Ishikawa (cell line): ENCODE results near the gene DACT3.

ENCODE experiments used
- CEBPB ChIP-seq: IDR thresholded peaks from 2 replicates; pipeline ENCODE4 v1.6.1; 2012
- EP300 ChIP-seq: IDR thresholded peaks from 2 replicates; pipeline ENCODE4 v1.6.1; 2012; ENCODE audit warnings: borderline replicate concordance
- FOXM1 ChIP-seq: IDR thresholded peaks from 2 replicates; pipeline ENCODE4 v1.6.1; 2012; ENCODE audit warnings: low read depth, borderline replicate concordance
- MAX ChIP-seq: IDR thresholded peaks from 2 replicates; pipeline ENCODE4 v1.6.1; 2012
- NFIC ChIP-seq: IDR thresholded peaks from 2 replicates; pipeline ENCODE4 v1.6.1; 2012
- RAD21 ChIP-seq: IDR thresholded peaks from 2 replicates; pipeline ENCODE4 v1.6.1; 2012; ENCODE audit warnings: low read depth
- REST ChIP-seq: IDR thresholded peaks from 2 replicates; pipeline ENCODE4 v1.6.1; 2012; ENCODE audit warnings: low read depth, mild to moderate bottlenecking
- TAF1 ChIP-seq: IDR thresholded peaks from 2 replicates; pipeline ENCODE4 v1.6.1; 2012; ENCODE audit warnings: low read depth, mild to moderate bottlenecking
- TCF12 ChIP-seq: IDR thresholded peaks from 2 replicates; pipeline ENCODE4 v1.6.1; 2012; ENCODE audit warnings: low read depth
- USF1 ChIP-seq: IDR thresholded peaks from 2 replicates; pipeline ENCODE4 v1.6.1; 2012
- YY1 ChIP-seq: IDR thresholded peaks from 2 replicates; pipeline ENCODE4 v1.6.1; 2012; ENCODE audit warnings: low read depth
- ZBTB7A ChIP-seq: IDR thresholded peaks from 2 replicates; pipeline ENCODE4 v1.6.1; 2012; ENCODE audit warnings: low read depth

- no peak for TF ChIP-seq USF1
- TF ChIP-seq EP300, result no peak
- TF ChIP-seq MAX, result no peak
- no peak for TF ChIP-seq YY1
- TF ChIP-seq TAF1, result no peak
- no peak for TF ChIP-seq FOXM1
- TF ChIP-seq ZBTB7A, result no peak
- TF ChIP-seq TCF12, result no peak
- no peak for TF ChIP-seq RAD21
- no peak for TF ChIP-seq REST
- no peak for TF ChIP-seq CEBPB
- TF ChIP-seq NFIC, result no peak
These were observed 12.7 kb downstream of the DACT3 start for GRCh38 chr19:46648060-46648960.
